ENCODE data around the gene ATP1A2.

GRCh38 chr1:160136121-160136925 is 20.8 kb downstream of the ATP1A2 start:
- TF ChIP-seq YBX1 (IDR thresholded peaks at IDR 0.05) = no peak
- TF ChIP-seq CTCF (IDR thresholded peaks at IDR 0.05 in 2 of 3, conservative IDR thresholded peaks at IDR 0.05 in 1 of 3; ENCODE audit: control insufficient read depth in 2 of 3, extremely low read depth in 1 of 3, insufficient read depth in 1 of 3, low read depth in 3 of 3, low read length in 3 of 3) = no peak
- TF ChIP-seq CREM (IDR thresholded peaks at IDR 0.05; ENCODE audit: low read depth) = no peak
- TF ChIP-seq POLR2AphosphoS5 (IDR thresholded peaks at IDR 0.05; ENCODE audit: low read length) = no peak
- TF ChIP-seq PBX3 (IDR thresholded peaks at IDR 0.05; ENCODE audit: insufficient replicate concordance, low read depth, low read length) = no peak
- no peak for TF ChIP-seq E2F4 (IDR thresholded peaks at IDR 0.05; ENCODE audit: low read depth, low read length)
- no peak for TF ChIP-seq MYC (IDR thresholded peaks at IDR 0.05; ENCODE audit: insufficient read depth, insufficient read length, insufficient replicate concordance, low read length, severe bottlenecking)
- no peak for TF ChIP-seq NR2C2 (IDR thresholded peaks at IDR 0.05; ENCODE audit: borderline replicate concordance, control insufficient read depth, insufficient read length, low read depth)
- TF ChIP-seq LARP7 (IDR thresholded peaks at IDR 0.05) = no peak
- TF ChIP-seq POLR2A (IDR thresholded peaks at IDR 0.05; ENCODE audit: low read depth, low read length) = no peak
- no peak for TF ChIP-seq ETV6 (conservative IDR thresholded peaks at IDR 0.05 in 1 of 2, IDR thresholded peaks at IDR 0.05 in 1 of 2; ENCODE audit: borderline replicate concordance in 1 of 2, low read depth in 1 of 2)
- no peak for TF ChIP-seq JUND (IDR thresholded peaks at IDR 0.05; ENCODE audit: low read depth, low read length)
- no peak for TF ChIP-seq SKIL (IDR thresholded peaks at IDR 0.05; ENCODE audit: low read depth, poor library complexity, severe bottlenecking)
- no peak for TF ChIP-seq MXI1 (IDR thresholded peaks at IDR 0.05; ENCODE audit: low read depth, low read length)
